ENCODE data around the gene TEX14.
"Not testable (repeated sequence)": the region's sequence is repeated elsewhere in the genome, so short reads cannot be mapped to it uniquely, and the experiment has no call there.

TEX14 gene

GRCh38 chr17:58690033-58690432 lies 1.8 kb downstream of the TEX14 start:
- not testable (repeated sequence) for DNase-seq

GRCh38 chr17:58688521-58688920 lies 3.3 kb downstream of the TEX14 start:
- DNase-seq: no peak

GRCh38 chr17:58686980-58687379 lies 4.9 kb downstream of the TEX14 start:
- DNase-seq: no peak

GRCh38 chr17:58684462-58684861 lies 7.4 kb downstream of the TEX14 start:
- DNase-seq: not testable (repeated sequence)

- no peak for DNase-seq
Measured at GRCh38 chr17:58684003-58684402, 7.8 kb downstream of the TEX14 start.

- no peak for DNase-seq
Measured at GRCh38 chr17:58680038-58680369, 11.8 kb downstream of the TEX14 start.

- DNase-seq: no peak
Measured at GRCh38 chr17:58679263-58680037, 12.4 kb downstream of the TEX14 start.

- DNase-seq: not testable (repeated sequence)
Measured at GRCh38 chr17:58678287-58678686, 13.6 kb downstream of the TEX14 start.

GRCh38 chr17:58677194-58677880 lies 14.5 kb downstream of the TEX14 start:
- DNase-seq: no peak

- no peak for DNase-seq
Measured at GRCh38 chr17:58671969-58672368, 19.9 kb downstream of the TEX14 start.

- DNase-seq: no peak
Measured at GRCh38 chr17:58669853-58670252, 22.0 kb downstream of the TEX14 start.

- no peak for DNase-seq
Measured at GRCh38 chr17:58668598-58668935, 23.3 kb downstream of the TEX14 start.

- DNase-seq: no peak
Measured at GRCh38 chr17:58667934-58668597, 23.8 kb downstream of the TEX14 start.

GRCh38 chr17:58666858-58667267 lies 25.0 kb downstream of the TEX14 start:
- no peak for DNase-seq

- no peak for DNase-seq
Measured at GRCh38 chr17:58665946-58666857, 25.6 kb downstream of the TEX14 start.

GRCh38 chr17:58664302-58664701 lies 27.5 kb downstream of the TEX14 start:
- no peak for DNase-seq

GRCh38 chr17:58661499-58661898 lies 30.3 kb downstream of the TEX14 start:
- DNase-seq: no peak

GRCh38 chr17:58660621-58661020 lies 31.2 kb downstream of the TEX14 start:
- no peak for DNase-seq

GRCh38 chr17:58659714-58660084 lies 32.1 kb downstream of the TEX14 start:
- DNase-seq: not testable (repeated sequence)

- peak; percentile 70 for DNase-seq
Measured at GRCh38 chr17:58658804-58659713, 32.8 kb downstream of the TEX14 start.

- peak; percentile 70 for DNase-seq
Measured at GRCh38 chr17:58657962-58658803, 33.7 kb downstream of the TEX14 start.

Measured in GOT3 (cell line).